HL-60 (cell line): ENCODE results near the gene USH2A.

Experiments
- DNase-seq, 2 experiments: peaks; one replicate each; pipeline ENCODE4 v3.0.0-alpha.2; 2010 to 2020; ENCODE audit warnings: low read depth in 1 of 2, low spot score in 1 of 2
- H3K27ac ChIP-seq: fragments of 250-450 bp; sonication (Bioruptor Pico); replicated peaks from 2 replicates; pipeline ENCODE4 v1.5.1; 2020; ENCODE audit warnings: mild to moderate bottlenecking, moderate library complexity
- H3K27me3 ChIP-seq: fragments of 250-450 bp; sonication (Bioruptor Pico); 2 replicates; pipeline ENCODE4 v1.5.1; 2021; ENCODE audit warnings: mild to moderate bottlenecking, moderate library complexity; ENCODE audit not compliant: insufficient read depth, poor library complexity, severe bottlenecking
- H3K4me3 ChIP-seq: replicated peaks from 2 replicates; pipeline ENCODE4 v1.5.1; 2011; ENCODE audit warnings: mild to moderate bottlenecking, control low read depth, low read length; ENCODE audit not compliant: insufficient read depth
- GABPA ChIP-seq: IDR thresholded peaks from 2 replicates; pipeline ENCODE4 v1.6.1; 2012; ENCODE audit warnings: low read depth
- POLR2AphosphoS5 ChIP-seq: IDR thresholded peaks from 2 replicates; pipeline ENCODE4 v1.6.1; 2012; ENCODE audit warnings: low read depth
- SPI1 ChIP-seq: IDR thresholded peaks from 2 replicates; pipeline ENCODE4 v1.6.1; 2012; ENCODE audit warnings: low read depth, mild to moderate bottlenecking, borderline replicate concordance
- TF ChIP-seq, protein P1 (sequence below): IDR thresholded peaks from 2 replicates; pipeline ENCODE4 v1.6.1; 2012; ENCODE audit warnings: low read depth; ENCODE audit not compliant: insufficient replicate concordance
- TF ChIP-seq, protein P2 (sequence below): IDR thresholded peaks from one replicate; pipeline ENCODE4 v1.5.1; 2011; ENCODE audit warnings: low read length, control low read depth, inconsistent platforms; ENCODE audit not compliant: insufficient read depth

The USH2A gene

DNA sequence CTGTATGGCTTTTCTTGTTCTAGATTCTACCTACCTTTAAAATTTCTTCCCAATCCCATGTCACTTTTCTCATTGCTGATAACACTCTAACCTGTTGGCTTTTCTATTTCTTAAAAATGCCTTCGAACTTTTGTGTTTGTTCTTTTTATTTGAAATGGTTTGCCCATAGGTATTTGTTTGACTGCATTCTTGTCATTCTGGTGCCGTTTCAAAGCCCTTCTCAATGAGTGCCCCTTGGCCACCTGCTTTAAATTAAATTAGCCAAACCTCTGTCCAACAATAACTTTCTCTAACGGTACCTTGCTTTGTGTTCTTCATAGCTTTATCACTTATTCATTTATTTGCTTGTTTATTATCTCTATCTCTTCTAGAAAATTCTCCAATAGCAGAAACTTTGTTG lies 817.2 kb downstream of the USH2A start:
- Histone ChIP-seq H3K4me3 (no peak overlapping the region), H3K27me3 (no peaks in the 10 kb centered on the region), H3K27ac (no peak overlapping the region)
- TF ChIP-seq, protein P1, sequence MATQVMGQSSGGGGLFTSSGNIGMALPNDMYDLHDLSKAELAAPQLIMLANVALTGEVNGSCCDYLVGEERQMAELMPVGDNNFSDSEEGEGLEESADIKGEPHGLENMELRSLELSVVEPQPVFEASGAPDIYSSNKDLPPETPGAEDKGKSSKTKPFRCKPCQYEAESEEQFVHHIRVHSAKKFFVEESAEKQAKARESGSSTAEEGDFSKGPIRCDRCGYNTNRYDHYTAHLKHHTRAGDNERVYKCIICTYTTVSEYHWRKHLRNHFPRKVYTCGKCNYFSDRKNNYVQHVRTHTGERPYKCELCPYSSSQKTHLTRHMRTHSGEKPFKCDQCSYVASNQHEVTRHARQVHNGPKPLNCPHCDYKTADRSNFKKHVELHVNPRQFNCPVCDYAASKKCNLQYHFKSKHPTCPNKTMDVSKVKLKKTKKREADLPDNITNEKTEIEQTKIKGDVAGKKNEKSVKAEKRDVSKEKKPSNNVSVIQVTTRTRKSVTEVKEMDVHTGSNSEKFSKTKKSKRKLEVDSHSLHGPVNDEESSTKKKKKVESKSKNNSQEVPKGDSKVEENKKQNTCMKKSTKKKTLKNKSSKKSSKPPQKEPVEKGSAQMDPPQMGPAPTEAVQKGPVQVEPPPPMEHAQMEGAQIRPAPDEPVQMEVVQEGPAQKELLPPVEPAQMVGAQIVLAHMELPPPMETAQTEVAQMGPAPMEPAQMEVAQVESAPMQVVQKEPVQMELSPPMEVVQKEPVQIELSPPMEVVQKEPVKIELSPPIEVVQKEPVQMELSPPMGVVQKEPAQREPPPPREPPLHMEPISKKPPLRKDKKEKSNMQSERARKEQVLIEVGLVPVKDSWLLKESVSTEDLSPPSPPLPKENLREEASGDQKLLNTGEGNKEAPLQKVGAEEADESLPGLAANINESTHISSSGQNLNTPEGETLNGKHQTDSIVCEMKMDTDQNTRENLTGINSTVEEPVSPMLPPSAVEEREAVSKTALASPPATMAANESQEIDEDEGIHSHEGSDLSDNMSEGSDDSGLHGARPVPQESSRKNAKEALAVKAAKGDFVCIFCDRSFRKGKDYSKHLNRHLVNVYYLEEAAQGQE: no peak
- TF ChIP-seq GABPA: no peak
- no peak for TF ChIP-seq SPI1
- TF ChIP-seq, protein P2, sequence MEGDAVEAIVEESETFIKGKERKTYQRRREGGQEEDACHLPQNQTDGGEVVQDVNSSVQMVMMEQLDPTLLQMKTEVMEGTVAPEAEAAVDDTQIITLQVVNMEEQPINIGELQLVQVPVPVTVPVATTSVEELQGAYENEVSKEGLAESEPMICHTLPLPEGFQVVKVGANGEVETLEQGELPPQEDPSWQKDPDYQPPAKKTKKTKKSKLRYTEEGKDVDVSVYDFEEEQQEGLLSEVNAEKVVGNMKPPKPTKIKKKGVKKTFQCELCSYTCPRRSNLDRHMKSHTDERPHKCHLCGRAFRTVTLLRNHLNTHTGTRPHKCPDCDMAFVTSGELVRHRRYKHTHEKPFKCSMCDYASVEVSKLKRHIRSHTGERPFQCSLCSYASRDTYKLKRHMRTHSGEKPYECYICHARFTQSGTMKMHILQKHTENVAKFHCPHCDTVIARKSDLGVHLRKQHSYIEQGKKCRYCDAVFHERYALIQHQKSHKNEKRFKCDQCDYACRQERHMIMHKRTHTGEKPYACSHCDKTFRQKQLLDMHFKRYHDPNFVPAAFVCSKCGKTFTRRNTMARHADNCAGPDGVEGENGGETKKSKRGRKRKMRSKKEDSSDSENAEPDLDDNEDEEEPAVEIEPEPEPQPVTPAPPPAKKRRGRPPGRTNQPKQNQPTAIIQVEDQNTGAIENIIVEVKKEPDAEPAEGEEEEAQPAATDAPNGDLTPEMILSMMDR: no peak
- no peak for TF ChIP-seq POLR2AphosphoS5
- no peak for DNase-seq

DNA sequence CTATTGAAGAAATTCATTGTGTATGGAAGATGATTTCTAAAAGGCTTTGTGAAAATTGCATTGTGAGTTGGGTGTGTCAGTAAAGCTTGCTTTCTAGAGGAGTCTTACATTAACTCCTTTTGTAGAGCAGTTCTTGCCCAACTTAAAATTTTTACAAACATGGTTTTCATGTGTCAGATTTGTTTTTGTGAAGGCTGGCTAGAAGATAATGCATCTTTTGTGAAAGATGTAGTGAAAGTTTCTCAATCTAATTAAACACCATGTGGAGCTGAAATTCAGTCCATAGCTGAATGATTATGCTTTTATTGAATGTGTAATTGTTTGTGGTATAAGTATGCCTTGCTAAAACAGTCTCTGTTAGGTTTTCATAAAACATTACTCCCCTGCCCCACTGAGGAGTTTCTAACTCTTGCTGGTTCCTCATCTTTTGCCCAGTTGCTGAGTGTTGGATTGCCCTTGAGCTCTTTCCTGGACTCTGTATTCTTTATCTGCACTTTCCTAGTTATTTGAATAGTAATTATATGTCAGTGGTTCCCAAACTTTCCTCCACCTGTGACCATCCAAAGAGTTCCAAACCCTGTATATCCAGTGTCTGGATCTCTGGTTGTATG lies 818.1 kb downstream of the USH2A start:
- TF ChIP-seq SPI1 (no peak), POLR2AphosphoS5 (no peak), GABPA (no peak)
- TF ChIP-seq, protein P1: no peak
- TF ChIP-seq, protein P2: no peak
- H3K27ac ChIP-seq: no peak overlapping the region
- H3K4me3 ChIP-seq: no peak overlapping the region
- no peaks in the 10 kb centered on the region for H3K27me3 ChIP-seq
- no peak for DNase-seq

DNA sequence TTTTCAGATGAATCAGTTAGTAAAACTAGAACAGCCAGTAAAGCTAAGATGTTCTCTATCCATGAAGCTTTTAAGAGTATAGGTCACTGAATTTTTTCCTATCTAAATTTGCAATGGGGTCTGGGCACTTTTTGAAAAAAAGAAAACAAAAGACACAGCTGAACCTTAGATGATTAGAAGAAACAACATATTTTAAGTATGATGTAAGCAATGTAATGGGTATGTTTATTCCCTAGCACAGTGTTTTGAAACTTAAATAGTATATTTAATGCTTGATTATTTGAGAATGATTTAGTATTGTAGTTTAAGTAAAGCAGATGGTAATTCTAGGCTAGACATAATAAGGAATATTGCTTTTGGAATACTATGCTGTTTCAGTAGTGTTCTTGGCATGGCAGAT lies 819.9 kb downstream of the USH2A start:
- no peak overlapping the region for H3K27ac ChIP-seq
- no peak for DNase-seq
- TF ChIP-seq, protein P2: no peak
- TF ChIP-seq SPI1 (no peak), POLR2AphosphoS5 (no peak), GABPA (no peak)
- TF ChIP-seq, protein P1: no peak
- H3K27me3 ChIP-seq: no peaks in the 10 kb centered on the region
- no peak overlapping the region for H3K4me3 ChIP-seq
